Measurements from ENCODE around the gene GTF2A1L.

GTF2A1L gene

DNA sequence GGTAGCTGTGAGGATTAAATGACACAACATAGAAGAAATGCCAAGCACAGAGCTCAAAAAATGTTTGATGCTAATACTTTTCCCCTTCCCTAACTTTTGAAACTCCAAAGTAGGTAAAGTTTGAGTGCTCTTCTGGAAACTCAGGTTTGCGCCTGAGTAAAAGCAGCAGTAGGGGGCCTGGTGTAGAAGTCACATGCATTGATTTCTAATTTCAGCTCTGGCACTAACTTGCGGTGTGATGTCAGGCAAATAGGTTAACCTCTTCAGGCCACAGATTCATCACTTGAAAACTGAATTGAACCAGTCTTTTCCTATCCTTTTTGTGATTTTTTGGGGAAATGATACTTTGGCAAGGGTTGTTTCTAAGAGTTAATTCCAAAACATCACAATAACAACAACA lies 110.6 kb downstream of the GTF2A1L start:
- H3K27ac ChIP-seq (ENCODE audit: poor library complexity, severe bottlenecking) = no peak overlapping the region
- H3K4me1 ChIP-seq (ENCODE audit: insufficient read depth, poor library complexity, severe bottlenecking) = no peaks in the 10 kb centered on the region
- no peaks in the 10 kb centered on the region for H3K36me3 ChIP-seq (ENCODE audit: low read depth)
- ATAC-seq (ENCODE audit: low read depth) (no peak), DNase-seq (ENCODE audit: low spot score) (no peak)
- no peak for TF ChIP-seq CTCF (IDR thresholded peaks at IDR 0.05; ENCODE audit: poor library complexity, severe bottlenecking)
- no peaks in the 10 kb centered on the region for H3K27me3 ChIP-seq (ENCODE audit: insufficient read depth, poor library complexity, severe bottlenecking)
- no peak overlapping the region for H3K4me3 ChIP-seq (ENCODE audit: severe bottlenecking)
- H3K9me3 ChIP-seq (ENCODE audit: severe bottlenecking) = no peaks in the 10 kb centered on the region

GRCh38 chr2:48728840-48729239 lies 111.2 kb downstream of the GTF2A1L start:
- Histone ChIP-seq H3K36me3 (ENCODE audit: low read depth) (no peaks in the 10 kb centered on the region), H3K9me3 (ENCODE audit: severe bottlenecking) (no peaks in the 10 kb centered on the region), H3K27me3 (ENCODE audit: insufficient read depth, poor library complexity, severe bottlenecking) (no peaks in the 10 kb centered on the region), H3K4me1 (ENCODE audit: insufficient read depth, poor library complexity, severe bottlenecking) (no peaks in the 10 kb centered on the region), H3K27ac (ENCODE audit: poor library complexity, severe bottlenecking) (no peak overlapping the region), H3K4me3 (ENCODE audit: severe bottlenecking) (no peak overlapping the region)
- DNase-seq (ENCODE audit: low spot score) = no peak
- ATAC-seq (ENCODE audit: low read depth) = no peak
- no peak for TF ChIP-seq CTCF (IDR thresholded peaks at IDR 0.05; ENCODE audit: poor library complexity, severe bottlenecking)

All from RWPE2 (cell line).